Tibial nerve (tissue), 4 donors: ENCODE results near the gene FHAD1. TPM values are rescaled to one million over a fixed set of nuclear protein-coding genes. Genes with fewer than 3 reads are reported as not detected.

Source experiments
- DNase-seq, 2 donors: peaks; one replicate each; pipeline ENCODE4 v3.0.0-alpha.2; 2019; ENCODE audit warnings: low spot score in 2 of 2
- H3K27ac ChIP-seq, 4 donors: fragments of 200-600 bp; sonication (generic) in 3 of 4; one replicate each; pipeline ENCODE4 v1.5.1; 2017 to 2019; ENCODE audit warnings: mild to moderate bottlenecking in 1 of 4
- H3K27me3 ChIP-seq, 2 donors: fragments of 200-600 bp; sonication (generic) in 1 of 2; one replicate each; pipeline versions ENCODE4 v1.5.1 to v1.6.0; 2017 to 2019
- H3K36me3 ChIP-seq, 3 donors: fragments of 200-600 bp; sonication (generic); one replicate each; pipeline ENCODE4 v1.5.1; 2018 to 2019
- H3K4me1 ChIP-seq, 4 donors: fragments of 200-600 bp; sonication (generic) in 3 of 4; one replicate each; pipeline ENCODE4 v1.5.1; 2017 to 2019
- H3K4me3 ChIP-seq, 4 donors: fragments of 200-600 bp; sonication (generic) in 3 of 4; one replicate each; pipeline ENCODE4 v1.5.1; 2017 to 2019; ENCODE audit warnings: mild to moderate bottlenecking in 1 of 4, moderate library complexity in 1 of 4
- H3K9me3 ChIP-seq, 4 donors: fragments of 200-600 bp; sonication (generic) in 3 of 4; one replicate each; pipeline ENCODE4 v1.5.1; 2017 to 2019
- CTCF ChIP-seq, 5 experiments: fragments of 200-600 bp in 3 of 5; fragments of 450-650 bp in 2 of 5; sonication (generic) in 3 of 5; IDR thresholded peaks; one replicate each; pipeline ENCODE4 v1.5.1; 2016 to 2019; ENCODE audit warnings: antibody characterized with exemption in 5 of 5, mild to moderate bottlenecking in 3 of 5, moderate library complexity in 2 of 5
- EP300 ChIP-seq, 2 donors: sonication (generic); formaldehyde crosslinking; IDR thresholded peaks; one replicate each; pipeline ENCODE4 v1.6.1; 2017; ENCODE audit warnings: antibody characterized with exemption in 2 of 2, mild to moderate bottlenecking in 1 of 2
- POLR2A ChIP-seq, 2 donors: fragments of 450-650 bp; IDR thresholded peaks; one replicate each; pipeline ENCODE4 v1.6.1; 2017; ENCODE audit warnings: antibody characterized with exemption in 2 of 2, mild to moderate bottlenecking in 2 of 2, moderate library complexity in 2 of 2
- WGBS, 2 donors: methylation state at CpG; one replicate each; pipeline ENCODE4 v1.1.5; 2018; 5-methylcytosine and 5-hydroxymethylcytosine counted together
- total RNA-seq, 4 donors: library from RNA; depleted of rRNA; stranded (reverse); fragments of >200 nt; gene quantifications; one replicate each; pipeline ENCODE4 v1.1.0, GENCODE V29; 2016

The FHAD1 gene
- total RNA-seq, 4 donors from 2014 or later, result 0.30 to 0.63 TPM; not detected in 2

- TF ChIP-seq EP300 (IDR thresholded peaks at IDR 0.05) (no peak), CTCF (IDR thresholded peaks at IDR 0.05) (no peak), POLR2A (IDR thresholded peaks at IDR 0.05) (no peak)
- WGBS, 2 donors, result 72 to 78% methylated on average over 10 of the region's 10 CpGs
- H3K27ac ChIP-seq, result no peak overlapping the region
- H3K4me1 ChIP-seq, result peaks cover 0 to 7% (median 0%) of the 10 kb centered on the region in 4 donors
- no peak overlapping the region for H3K4me3 ChIP-seq
- H3K9me3 ChIP-seq, result no peaks in the 10 kb centered on the region
- H3K36me3 ChIP-seq, result no peaks in the 10 kb centered on the region
- no peak for DNase-seq
- H3K27me3 ChIP-seq, result peaks cover 0 to 3% of the 10 kb centered on the region in 2 donors
Measured at GRCh38 chr1:15275921-15276683, 29.1 kb downstream of the FHAD1 start.

- no peak overlapping the region for H3K27ac ChIP-seq
- no peaks in the 10 kb centered on the region for H3K9me3 ChIP-seq
- no peak overlapping the region for H3K4me3 ChIP-seq
- H3K27me3 ChIP-seq, result peaks cover 0 to 3% of the 10 kb centered on the region in 2 donors
- WGBS, 2 donors, result 80 to 86% methylated on average over 11 of the region's 11 CpGs
- DNase-seq, result no peak
- H3K36me3 ChIP-seq, result no peaks in the 10 kb centered on the region
- TF ChIP-seq CTCF (IDR thresholded peaks at IDR 0.05), result no peak
- no peak for TF ChIP-seq EP300 (IDR thresholded peaks at IDR 0.05)
- no peak for TF ChIP-seq POLR2A (IDR thresholded peaks at IDR 0.05)
- H3K4me1 ChIP-seq, result peaks cover 0 to 7% (median 0%) of the 10 kb centered on the region in 4 donors
Measured at GRCh38 chr1:15276691-15277446, 29.8 kb downstream of the FHAD1 start.

DNA sequence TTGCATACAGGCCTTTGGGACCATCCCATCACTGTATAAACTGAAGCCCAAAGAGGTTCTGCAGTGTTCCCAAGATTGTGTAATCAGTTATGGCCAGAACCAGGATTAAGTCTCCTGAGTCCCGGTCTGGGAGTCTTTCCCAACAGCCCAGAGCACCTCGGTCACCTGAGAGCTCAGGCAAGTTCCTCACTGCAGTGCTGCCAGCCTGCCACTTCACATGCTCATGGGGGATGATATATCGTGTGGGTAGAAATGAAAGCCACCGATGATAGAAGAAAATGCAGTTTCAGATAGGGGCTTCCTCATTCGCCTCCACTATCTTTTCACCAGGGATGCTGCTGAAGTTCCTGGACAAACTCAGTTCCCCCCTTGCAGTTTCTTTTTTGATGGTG, 30.4 kb downstream of the FHAD1 start:
- 81 to 93% methylated on average over 5 of the region's 5 CpGs for WGBS, 2 donors
- Histone ChIP-seq H3K4me3 (no peak overlapping the region), H3K27me3 (no peaks in the 10 kb centered on the region), H3K27ac (no peak overlapping the region), H3K4me1 (peaks cover 0 to 5% (median 0%) of the 10 kb centered on the region in 4 donors), H3K36me3 (no peaks in the 10 kb centered on the region), H3K9me3 (no peaks in the 10 kb centered on the region)
- TF ChIP-seq CTCF (IDR thresholded peaks at IDR 0.05) (no peak), EP300 (IDR thresholded peaks at IDR 0.05) (no peak), POLR2A (IDR thresholded peaks at IDR 0.05) (no peak)
- no peak for DNase-seq

DNA sequence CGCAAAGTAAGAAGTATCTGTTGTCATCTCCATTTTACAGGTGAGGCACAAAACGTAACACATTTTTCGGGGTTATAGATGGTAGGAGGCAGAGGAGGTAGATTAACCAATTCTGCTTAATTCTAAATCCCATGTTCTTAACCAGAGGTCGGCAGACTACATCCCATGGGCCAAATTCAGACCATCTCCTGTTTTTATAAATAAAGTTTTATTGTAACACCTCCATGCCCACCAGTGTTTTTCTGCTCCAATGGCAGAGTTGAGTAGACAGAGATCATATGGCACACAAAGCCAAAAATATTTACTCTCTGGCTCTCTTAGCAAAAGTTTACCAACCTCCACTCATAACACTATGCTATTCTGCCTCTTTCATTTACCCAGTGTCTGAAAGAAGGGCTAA, 30.9 kb downstream of the FHAD1 start:
- Histone ChIP-seq H3K36me3 (no peaks in the 10 kb centered on the region), H3K4me1 (peaks cover 0 to under 1% (median 0%) of the 10 kb centered on the region in 4 donors), H3K4me3 (no peak overlapping the region), H3K27ac (no peak overlapping the region), H3K27me3 (no peaks in the 10 kb centered on the region), H3K9me3 (no peaks in the 10 kb centered on the region)
- no peak for DNase-seq
- TF ChIP-seq EP300 (IDR thresholded peaks at IDR 0.05) (no peak), POLR2A (IDR thresholded peaks at IDR 0.05) (no peak), CTCF (IDR thresholded peaks at IDR 0.05) (no peak)
- 89 to 95% methylated on average over 4 of the region's 4 CpGs for WGBS, 2 donors
